RWPE2 (cell line): Measurements from ENCODE around the gene ROCK2.

Experiments
- ATAC-seq: fragments of 200-7000 bp; cut with Tn5 transposase; 3 replicates; pipeline ENCODE4 v1.9.1; 2021; ENCODE audit warnings: low read depth
- DNase-seq: peaks from one replicate; pipeline ENCODE4 v3.0.0-alpha.2; 2020; ENCODE audit warnings: low spot score
- H3K27ac ChIP-seq: fragments of 450-650 bp; 2 replicates; pipeline ENCODE4 v1.5.1; 2017; ENCODE audit warnings: mild to moderate bottlenecking; ENCODE audit not compliant: poor library complexity, severe bottlenecking
- H3K27me3 ChIP-seq: fragments of 250-450 bp; sonication (Bioruptor Pico); 2 replicates; pipeline ENCODE4 v1.5.1; 2021; ENCODE audit warnings: mild to moderate bottlenecking, moderate library complexity; ENCODE audit not compliant: insufficient read depth, poor library complexity, severe bottlenecking
- H3K36me3 ChIP-seq: fragments of 250-450 bp; sonication (Bioruptor Pico); 2 replicates; pipeline ENCODE4 v1.5.1; 2020; ENCODE audit warnings: low read depth, mild to moderate bottlenecking, moderate library complexity
- H3K4me1 ChIP-seq: fragments of 250-450 bp; sonication (Bioruptor Pico); 2 replicates; pipeline ENCODE4 v1.5.1; 2021; ENCODE audit warnings: mild to moderate bottlenecking, moderate library complexity; ENCODE audit not compliant: insufficient read depth, poor library complexity, severe bottlenecking
- H3K4me3 ChIP-seq: fragments of 250-450 bp; sonication (Bioruptor Pico); 2 replicates; pipeline ENCODE4 v1.5.1; 2021; ENCODE audit warnings: mild to moderate bottlenecking, moderate library complexity; ENCODE audit not compliant: severe bottlenecking
- H3K9me3 ChIP-seq: fragments of 250-450 bp; sonication (Bioruptor Pico); 2 replicates; pipeline ENCODE4 v1.5.1; 2021; ENCODE audit warnings: mild to moderate bottlenecking, moderate library complexity; ENCODE audit not compliant: severe bottlenecking
- CTCF ChIP-seq: fragments of 450-650 bp; IDR thresholded peaks from one replicate; pipeline ENCODE4 v1.5.1; 2017; ENCODE audit warnings: mild to moderate bottlenecking, moderate library complexity; ENCODE audit not compliant: poor library complexity, severe bottlenecking

ROCK2 gene

DNA sequence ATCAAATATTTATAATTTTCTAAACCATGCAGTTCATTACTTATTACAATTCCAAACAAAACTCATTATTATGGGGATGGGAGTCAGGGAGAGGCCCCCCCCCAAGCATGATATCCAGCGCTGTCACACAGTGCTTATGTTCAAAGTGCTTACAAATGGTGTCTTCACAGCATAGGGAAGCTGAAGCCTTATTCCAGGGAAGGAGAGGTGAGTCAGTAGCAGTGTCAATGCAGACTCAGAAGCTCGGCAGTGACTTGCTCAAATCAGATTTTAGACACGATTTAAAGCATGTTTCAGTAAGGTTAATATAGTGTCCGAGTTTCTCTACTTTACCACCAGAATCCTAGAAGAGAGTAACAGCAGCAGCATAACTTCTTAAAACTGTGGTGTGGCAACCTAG, 164.5 kb downstream of the ROCK2 start:
- no peak for TF ChIP-seq CTCF
- Histone ChIP-seq H3K4me1 (no peaks in the 10 kb centered on the region), H3K9me3 (no peaks in the 10 kb centered on the region), H3K4me3 (no peak overlapping the region), H3K27ac (no peak overlapping the region), H3K27me3 (no peaks in the 10 kb centered on the region), H3K36me3 (peaks cover 29% of the 10 kb centered on the region)
- ATAC-seq (no peak), DNase-seq (no peak)

DNA sequence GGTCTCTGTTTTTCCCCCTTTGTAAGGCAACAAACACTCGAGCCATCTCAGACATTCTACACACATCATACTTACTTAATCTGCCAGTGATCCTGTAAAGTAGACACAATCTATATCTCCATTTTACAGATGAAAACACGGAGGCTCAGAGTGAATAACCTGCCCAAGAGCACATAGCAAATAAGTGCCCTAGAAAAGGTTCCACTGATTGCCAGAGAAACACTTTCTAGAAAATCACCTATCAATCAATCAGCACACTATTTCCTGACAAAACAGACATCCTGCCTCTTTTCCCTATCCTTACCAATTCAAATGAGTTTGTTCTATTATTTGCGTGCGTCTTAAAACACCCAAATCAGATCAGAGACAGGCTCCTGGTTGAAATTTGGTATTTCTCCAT, 165.2 kb downstream of the ROCK2 start:
- DNase-seq (no peak), ATAC-seq (no peak)

GRCh38 chr2:11177871-11178690, 166.4 kb downstream of the ROCK2 start:
- no peaks in the 10 kb centered on the region for H3K9me3 ChIP-seq
- no peak overlapping the region for H3K4me3 ChIP-seq
- peaks cover 24% of the 10 kb centered on the region for H3K36me3 ChIP-seq
- ATAC-seq, result no peak
- H3K27ac ChIP-seq, result no peak overlapping the region
- H3K4me1 ChIP-seq, result no peaks in the 10 kb centered on the region
- H3K27me3 ChIP-seq, result no peaks in the 10 kb centered on the region
- DNase-seq, result no peak
- no peak for TF ChIP-seq CTCF

More for the DNA sequence above, 165.2 kb downstream of the ROCK2 start:
- no peak for TF ChIP-seq CTCF
- Histone ChIP-seq H3K27ac (no peak overlapping the region), H3K4me3 (no peak overlapping the region), H3K27me3 (no peaks in the 10 kb centered on the region), H3K36me3 (peaks cover 29% of the 10 kb centered on the region), H3K4me1 (no peaks in the 10 kb centered on the region), H3K9me3 (no peaks in the 10 kb centered on the region)

DNA sequence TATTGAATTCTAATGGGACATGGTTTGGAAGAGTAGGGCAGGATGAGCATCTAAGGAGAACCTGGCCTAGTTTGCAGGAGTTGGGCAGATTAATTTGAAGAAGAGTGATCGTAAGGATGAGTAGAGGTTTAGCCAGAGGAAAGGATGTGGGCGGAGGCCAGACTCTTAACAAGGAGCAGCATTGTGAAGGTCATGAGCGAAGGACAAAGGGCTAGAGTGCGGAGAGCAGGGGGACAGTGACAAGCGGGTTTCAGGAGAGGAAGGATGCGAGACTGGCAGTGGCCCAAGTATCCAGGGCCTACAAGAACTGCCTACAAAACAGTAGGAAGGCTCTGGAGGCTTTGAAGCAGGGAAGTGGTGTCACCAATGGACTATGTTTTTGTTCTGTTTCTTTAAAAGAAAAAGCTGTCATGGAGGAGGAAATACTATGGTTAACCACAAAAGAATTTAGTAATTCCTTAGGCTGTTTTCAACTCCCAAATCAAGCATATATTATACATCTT, 169.1 kb downstream of the ROCK2 start:
- H3K27ac ChIP-seq, result no peak overlapping the region
- DNase-seq, result no peak

More for the DNA sequence above, 169.1 kb downstream of the ROCK2 start:
- TF ChIP-seq CTCF, result no peak
- Histone ChIP-seq H3K9me3 (no peaks in the 10 kb centered on the region), H3K36me3 (peaks cover 7% of the 10 kb centered on the region), H3K4me1 (no peaks in the 10 kb centered on the region), H3K4me3 (no peak overlapping the region), H3K27me3 (no peaks in the 10 kb centered on the region)
- no peak for ATAC-seq
